K562 (cell line): Measurements from ENCODE around the gene OPRD1. TPM values are rescaled to one million over a fixed set of nuclear protein-coding genes. Genes with fewer than 3 reads are reported as not detected.

ENCODE experiments used
- ATAC-seq: fragments of 200-7000 bp; cut with Tn5 transposase; 3 replicates; pipeline ENCODE4 v1.9.1; 2020; ENCODE audit warnings: moderate library complexity
- BruUV-seq: library from RNA; stranded (reverse); fragments of 400-500 nt; replicated peaks from 2 replicates; lab custom pipeline; 2021; lab: Mats Ljungman, UMichigan
- CTCF ChIA-PET: fragments of 300-600 bp; formaldehyde crosslinking; extraction: SDS; loops from one replicate; lab custom pipeline; 2021; ENCODE audit warnings: low intra/inter-chr PET ratio; lab: Yijun Ruan, JAX
- POLR2A ChIA-PET: fragments of 300-600, 350-650 bp; sonication (Branson Sonifier 250); formaldehyde crosslinking; extraction: SDS; loops from one replicate; lab custom pipeline; 2021; ENCODE audit warnings: antibody characterized with exemption, inconsistent platforms; lab: Yijun Ruan, JAX
- DNase-seq, 4 experiments: peaks; one replicate each; pipeline versions ENCODE4 v3.0.0 to v3.0.0-alpha.2; 2011 to 2018; ENCODE audit warnings: low spot score in 3 of 4, mixed read lengths in 3 of 4; ENCODE audit errors: extremely low read depth in 1 of 4
- FAIRE-seq: peaks from 2 replicates; lab custom pipeline; 2011; peaks lifted over from hg19 to GRCh38; lab: Jason Lieb, UNC
- H2AFZ ChIP-seq: 2 replicates; pipeline ENCODE4 v1.6.0; 2011; ENCODE audit warnings: low read depth, low read length, control low read depth, inconsistent platforms
- H3K27ac ChIP-seq: fragments of 200-600 bp; 3 replicates; pipeline ENCODE4 v1.8.0; 2011; ENCODE audit warnings: low read depth, mild to moderate bottlenecking, control low read depth, inconsistent platforms, low read length, moderate library complexity, mixed read lengths; ENCODE audit errors: extremely low read depth
- H3K27me3 ChIP-seq, 2 experiments: fragments of 300-600 bp in 1 of 2; 2 replicates in 1 of 2; 3 replicates in 1 of 2; pipeline versions ENCODE4 v1.6.0 to v1.8.0; 2011; ENCODE audit warnings: inconsistent platforms in 2 of 2, low read length in 2 of 2, mild to moderate bottlenecking in 1 of 2, mixed read lengths in 1 of 2, moderate library complexity in 1 of 2; ENCODE audit not compliant: control insufficient read depth in 2 of 2, insufficient read depth in 2 of 2
- H3K36me3 ChIP-seq: fragments of 300-600 bp; 3 replicates; pipeline ENCODE4 v1.8.0; 2011; ENCODE audit warnings: mild to moderate bottlenecking, low read length, inconsistent platforms; ENCODE audit not compliant: control insufficient read depth, insufficient read depth
- H3K4me1 ChIP-seq, 2 experiments: fragments of 200-600 bp in 1 of 2; replicated peaks in 1 of 2; 2 replicates in 1 of 2; 3 replicates in 1 of 2; pipeline versions ENCODE4 v1.5.1 to v1.8.0; 2011; ENCODE audit warnings: inconsistent platforms in 2 of 2, low read length in 2 of 2, mild to moderate bottlenecking in 1 of 2, mixed read lengths in 1 of 2, moderate library complexity in 1 of 2; ENCODE audit not compliant: control insufficient read depth in 2 of 2, insufficient read depth in 2 of 2
- H3K4me2 ChIP-seq: 2 replicates; pipeline ENCODE4 v1.6.1; 2011; ENCODE audit warnings: low read length, control low read depth, inconsistent platforms, mixed read lengths; ENCODE audit not compliant: insufficient read depth
- H3K4me3 ChIP-seq: fragments of 200-600 bp; sonication (generic), shearing (Covaris generic); 2 replicates; pipeline ENCODE4 v1.5.1; 2016; ENCODE audit warnings: control low read depth, inconsistent platforms
- H3K79me2 ChIP-seq: fragments of 200-600 bp; 3 replicates; pipeline ENCODE4 v1.8.0; 2011; ENCODE audit warnings: low read length, inconsistent platforms; ENCODE audit not compliant: control insufficient read depth, insufficient read depth
- H3K9ac ChIP-seq, 2 experiments: 2 replicates each; pipeline versions ENCODE4 v1.6.0 to v1.6.1; 2011; ENCODE audit warnings: low read depth in 2 of 2, low read length in 2 of 2, control low read depth in 1 of 2, inconsistent platforms in 1 of 2, mild to moderate bottlenecking in 1 of 2, mixed read lengths in 1 of 2; ENCODE audit not compliant: insufficient read depth in 1 of 2
- H3K9me1 ChIP-seq: one replicate; pipeline ENCODE4 v1.6.0; 2011; ENCODE audit warnings: inconsistent platforms, mild to moderate bottlenecking, low read length, moderate library complexity; ENCODE audit not compliant: control insufficient read depth, insufficient read depth
- H3K9me3 ChIP-seq: replicated peaks from 2 replicates; pipeline ENCODE4 v1.5.1; 2011; ENCODE audit warnings: low read depth, low read length, inconsistent platforms; ENCODE audit not compliant: control insufficient read depth, insufficient read depth
- H4K20me1 ChIP-seq: replicated peaks from 2 replicates; pipeline ENCODE4 v1.6.1; 2011; ENCODE audit warnings: low read length, inconsistent platforms, mixed read lengths; ENCODE audit not compliant: control insufficient read depth, insufficient read depth
- BCOR ChIP-seq: fragments of 450-650 bp; IDR thresholded peaks from 2 replicates; pipeline ENCODE4 v1.6.1; 2016
- FOXO4 ChIP-seq: fragments of 450-650 bp; formaldehyde crosslinking; IDR thresholded peaks from 2 replicates; pipeline ENCODE4 v1.4.0; 2020; ENCODE audit warnings: mild to moderate bottlenecking, moderate library complexity
- RBBP5 ChIP-seq: fragments of 200-600 bp; sonication (generic); IDR thresholded peaks from 2 replicates; pipeline ENCODE4 v1.6.1; 2012; ENCODE audit warnings: borderline replicate concordance, mild to moderate bottlenecking, low read length, control low read depth, inconsistent platforms; ENCODE audit not compliant: insufficient read depth, poor library complexity, severe bottlenecking
- RBM25 ChIP-seq: fragments of 200-400 bp; formaldehyde crosslinking; IDR thresholded peaks from 2 replicates; pipeline ENCODE4 v1.6.1; 2018; ENCODE audit warnings: low read length, low read depth, moderate library complexity; ENCODE audit not compliant: severe bottlenecking
- ZNF121 ChIP-seq: sonication (generic); formaldehyde crosslinking; conservative IDR thresholded peaks from 2 replicates; pipeline ENCODE4 v1.8.0; 2022; ENCODE audit warnings: missing genetic modification reagents
- in situ Hi-C: fragments of 300-500 bp; cut with MboI; formaldehyde crosslinking; loops from 4 replicates; pipeline ENCODE4 v1.15.0; 2018; ENCODE audit warnings: inconsistent platforms, mixed read lengths
- intact Hi-C: fragments of 100-400 bp; cut with micrococcal nuclease; formaldehyde crosslinking; loops from 2 replicates; pipeline ENCODE4 v1.14.2; 2022
- polyA plus RNA-seq, 8 experiments: library from polyadenylated mRNA; depleted of rRNA in 4 of 8; stranded (reverse) in 5 of 8; unstranded in 3 of 8; fragments of >200 nt; fragmentation: Nextera tagmentation in 2 of 8; fragmentation: Illumina TruSeq in 1 of 8; extraction: Ambion mirVana in 2 of 8; extraction: Trizol in 1 of 8; gene quantifications; 2 replicates each; pipeline versions ENCODE4 v1.2.1 to v1.2.3, GENCODE V29; 2011 to 2014; ENCODE audit warnings: inconsistent platforms in 1 of 8, missing spikeins in 1 of 8
- total RNA-seq, 7 experiments: library from RNA; depleted of rRNA in 6 of 7; stranded (reverse); fragments of >200 nt in 6 of 7; fragmentation: Illumina TruSeq in 2 of 7; extraction: Trizol in 2 of 7; gene quantifications; 2 replicates each; pipeline versions ENCODE4 v1.2.1 to v1.2.3, GENCODE V29; 2011 to 2021; ENCODE audit warnings: low replicate concordance in 1 of 7

OPRD1 gene
- total and polyA plus RNA-seq, 9 of the 15 experiments (the other 6 are each of a cell fraction or from before 2014, with no cell fraction given): under 0.01 to 0.03 (median under 0.01) TPM; not detected in 6

GRCh38 chr1:28819020-28819419, 7.0 kb downstream of the OPRD1 start:
- H3K27me3 ChIP-seq: peaks cover 42 to 81% of the 10 kb centered on the region in 2 experiments
- H4K20me1 ChIP-seq: peaks cover 24% of the 10 kb centered on the region
- POLR2A ChIA-PET: interaction anchor here (1.0 kb wide), 1 partner anchor 12 kb away, joined by 3 read pairs; no protein-coding TSS in a partner anchor
- H2AFZ ChIP-seq: no peak overlapping the region
- H3K9me3 ChIP-seq: no peaks in the 10 kb centered on the region
- H3K4me1 ChIP-seq: peaks cover 0 to 5% of the 10 kb centered on the region in 2 experiments; a peak in 2 of 5 replicates
- H3K9me1 ChIP-seq: no peaks in the 10 kb centered on the region
- BruUV-seq: no TSS peak
- no peak overlapping the region for H3K27ac ChIP-seq
- CTCF ChIA-PET: no interaction called here
- no peak for FAIRE-seq
- DNase-seq: no peak
- H3K4me2 ChIP-seq: no peak overlapping the region
- in situ Hi-C loops: no loop called here
- H3K9ac ChIP-seq: no peak overlapping the region
- no peak overlapping the region for H3K4me3 ChIP-seq
- ATAC-seq: no peak
- H3K79me2 ChIP-seq: no peaks in the 10 kb centered on the region
- intact Hi-C loops: no loop called here
- no peaks in the 10 kb centered on the region for H3K36me3 ChIP-seq
- peak; percentile 42 for TF ChIP-seq RBM25
- TF ChIP-seq FOXO4 (CRISPR knock-in tag): no peak
- TF ChIP-seq RBBP5: no peak
- 0 out of 2 replicates have a peak, but pooled peaks have one; percentile 25 for TF ChIP-seq BCOR
- peak; percentile 99 for TF ChIP-seq ZNF121 (CRISPR knock-in tag)
